HUDEP-2 (cell line): Measurements from ENCODE around the gene SAA4.
"Not testable (repeated sequence)": the region's sequence is repeated elsewhere in the genome, so short reads cannot be mapped to it uniquely, and the experiment has no call there.

ENCODE experiments used
- DNase-seq, 76 experiments: peaks; one replicate each; lab custom pipeline; 2025; ENCODE audit not compliant: unreplicated experiment in 76 of 76; lab: John Stamatoyannopoulos, UW

SAA4 gene

GRCh38 chr11:18247191-18247581, 10.6 kb upstream of the SAA4 start:
- DNase-seq, result not testable (repeated sequence)

- DNase-seq, result not testable (repeated sequence)
Measured at GRCh38 chr11:18246379-18247190, 10.0 kb upstream of the SAA4 start.

- DNase-seq, result no peak
Measured at GRCh38 chr11:18245396-18245795, 8.8 kb upstream of the SAA4 start.

GRCh38 chr11:18243783-18244362, 7.3 kb upstream of the SAA4 start:
- peak in 59 of 76 experiments; percentile 2 to 73 (median 32) for DNase-seq

- no peak for DNase-seq
Measured at GRCh38 chr11:18239655-18240054, 3.1 kb upstream of the SAA4 start.

- no peak for DNase-seq
Measured at GRCh38 chr11:18235394-18236334, 938 bp downstream of the SAA4 start.

- DNase-seq, result no peak
Measured at GRCh38 chr11:18233912-18234311, 2.7 kb downstream of the SAA4 start.

GRCh38 chr11:18230859-18231258, 5.7 kb downstream of the SAA4 start:
- no peak for DNase-seq

GRCh38 chr11:18229501-18229900, 7.1 kb downstream of the SAA4 start:
- no peak for DNase-seq

GRCh38 chr11:18225913-18226312, 10.7 kb downstream of the SAA4 start:
- no peak for DNase-seq

- no peak for DNase-seq
Measured at GRCh38 chr11:18223591-18224387, 12.8 kb downstream of the SAA4 start.

GRCh38 chr11:18222814-18223421, 13.7 kb downstream of the SAA4 start:
- no peak for DNase-seq

- no peak for DNase-seq
Measured at GRCh38 chr11:18221274-18221876, 15.2 kb downstream of the SAA4 start.

GRCh38 chr11:18209058-18209457, 27.5 kb downstream of the SAA4 start:
- no peak for DNase-seq

GRCh38 chr11:18204771-18205170, 31.8 kb downstream of the SAA4 start:
- no peak for DNase-seq

GRCh38 chr11:18204220-18204619, 32.4 kb downstream of the SAA4 start:
- no peak for DNase-seq

GRCh38 chr11:18203723-18204122, 32.9 kb downstream of the SAA4 start:
- DNase-seq, result peak in 4 of 76 experiments; percentile 2 to 11 (median 4)

- not testable (repeated sequence) for DNase-seq
Measured at GRCh38 chr11:18197738-18198137, 38.9 kb downstream of the SAA4 start.

- DNase-seq, result no peak
Measured at GRCh38 chr11:18196532-18196931, 40.1 kb downstream of the SAA4 start.

GRCh38 chr11:18193010-18193409, 43.6 kb downstream of the SAA4 start:
- no peak for DNase-seq
